ENCODE results near the gene EIF6. TPM values are rescaled to one million over a fixed set of nuclear protein-coding genes. Genes with fewer than 3 reads are reported as not detected.

Gene EIF6
- total and polyA plus RNA-seq, 2 of the 8 experiments (the other 6 are each of a cell fraction or from before 2014, with no cell fraction given) = 184 to 319 TPM

DNA sequence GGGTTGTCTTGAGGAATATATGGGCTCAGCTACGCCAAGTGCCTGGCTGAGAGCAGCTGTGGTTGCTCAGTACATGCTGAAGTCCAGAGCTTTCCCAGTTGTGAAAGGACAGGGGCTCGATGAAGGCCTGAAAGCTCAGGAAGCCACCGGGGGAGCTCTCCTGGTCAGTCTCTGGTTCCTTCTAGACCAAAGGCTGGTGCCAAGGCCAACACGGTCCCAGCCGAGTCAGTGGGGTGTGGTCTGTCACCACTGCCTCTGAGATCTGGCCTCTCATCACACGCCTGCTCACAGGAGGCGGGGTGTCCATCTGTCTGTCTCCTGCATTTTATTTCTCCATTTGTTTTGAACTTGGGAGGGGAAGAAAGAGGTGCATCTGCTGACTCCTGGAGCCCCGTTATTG is 12.6 kb upstream of the EIF6 start (continued):
- TF ChIP-seq CBX5 (IDR thresholded peaks at IDR 0.05; ENCODE audit: low read depth, low read length) = no peak
- TF ChIP-seq PHF8 (conservative IDR thresholded peaks at IDR 0.05; ENCODE audit: low read depth, low read length) = no peak
- no peak for TF ChIP-seq RXRA (IDR thresholded peaks at IDR 0.05; ENCODE audit: insufficient read depth, low read depth, low read length)
- no peak for TF ChIP-seq ZNF274 (IDR thresholded peaks at IDR 0.05; ENCODE audit: borderline replicate concordance, extremely low read depth, low read length)
- no peak for TF ChIP-seq MAFK (IDR thresholded peaks at IDR 0.05; ENCODE audit: low read depth, low read length)
- TF ChIP-seq SAP30 (IDR thresholded peaks at IDR 0.05; ENCODE audit: insufficient read depth, insufficient replicate concordance, low read length) = no peak
- no peak for TF ChIP-seq NANOG (IDR thresholded peaks at IDR 0.05; ENCODE audit: insufficient read depth, low read depth, low read length, poor library complexity, severe bottlenecking)

All from H1 (cell line).